Mesendoderm (in vitro differentiated cells): ENCODE measurements around the gene CCDC127.
"Not testable (repeated sequence)": the region's sequence is repeated elsewhere in the genome, so short reads cannot be mapped to it uniquely, and the experiment has no call there.

Experiments used
- DNase-seq: peaks from one replicate; pipeline ENCODE4 v3.0.0; 2013
- H2AK5ac ChIP-seq: 2 replicates; pipeline ENCODE4 v1.6.1; 2013; ENCODE audit warnings: low read length, inconsistent platforms
- H2BK120ac ChIP-seq: 2 replicates; pipeline ENCODE4 v1.6.1; 2013; ENCODE audit warnings: low read depth, mild to moderate bottlenecking, low read length, moderate library complexity, mixed read lengths
- H2BK15ac ChIP-seq: replicated peaks from 2 replicates; pipeline ENCODE4 v1.6.1; 2013; ENCODE audit warnings: low read depth, mild to moderate bottlenecking, moderate library complexity
- H2BK5ac ChIP-seq: 2 replicates; pipeline ENCODE4 v1.6.1; 2013; ENCODE audit warnings: low read length, inconsistent platforms
- H3K18ac ChIP-seq: 2 replicates; pipeline ENCODE4 v1.6.1; 2013; ENCODE audit warnings: mild to moderate bottlenecking, low read length, mixed read lengths
- H3K23ac ChIP-seq: one replicate; pipeline ENCODE4 v1.6.1; 2013; ENCODE audit warnings: low read length
- H3K27ac ChIP-seq: 2 replicates; pipeline ENCODE4 v1.5.1; 2013; ENCODE audit warnings: low read depth, mild to moderate bottlenecking, inconsistent platforms, low read length, moderate library complexity
- H3K27me3 ChIP-seq: 2 replicates; pipeline ENCODE4 v1.6.1; 2013; ENCODE audit warnings: low read length, control low read depth, mild to moderate bottlenecking, inconsistent platforms; ENCODE audit not compliant: insufficient read depth, poor library complexity
- H3K36me3 ChIP-seq: 2 replicates; pipeline ENCODE4 v1.6.1; 2013; ENCODE audit warnings: low read length, inconsistent platforms; ENCODE audit not compliant: control insufficient read depth, insufficient read depth
- H3K4ac ChIP-seq: one replicate; pipeline ENCODE4 v1.6.1; 2013; ENCODE audit warnings: low read depth, mild to moderate bottlenecking, low read length, moderate library complexity
- H3K4me1 ChIP-seq: 2 replicates; pipeline ENCODE4 v1.6.1; 2013; ENCODE audit warnings: low read depth, low read length, inconsistent platforms; ENCODE audit not compliant: control insufficient read depth
- H3K4me2 ChIP-seq: 2 replicates; pipeline ENCODE4 v1.6.1; 2013; ENCODE audit warnings: low read length
- H3K4me3 ChIP-seq: 2 replicates; pipeline ENCODE4 v1.5.1; 2013; ENCODE audit warnings: mild to moderate bottlenecking, low read length
- H3K56ac ChIP-seq: one replicate; pipeline ENCODE4 v1.6.1; 2013; ENCODE audit warnings: low read length
- H3K79me1 ChIP-seq: 2 replicates; pipeline ENCODE4 v1.6.1; 2013; ENCODE audit warnings: low read length, inconsistent platforms
- H3K79me2 ChIP-seq: 2 replicates; pipeline ENCODE4 v1.6.1; 2013; ENCODE audit warnings: mild to moderate bottlenecking, low read length; ENCODE audit not compliant: control insufficient read depth, insufficient read depth
- H3K9ac ChIP-seq: 2 replicates; pipeline ENCODE4 v1.6.1; 2013; ENCODE audit warnings: low read length, inconsistent platforms
- H4K5ac ChIP-seq: one replicate; pipeline ENCODE4 v1.6.1; 2013; ENCODE audit warnings: low read length
- H4K8ac ChIP-seq: one replicate; pipeline ENCODE4 v1.6.1; 2013; ENCODE audit warnings: low read depth, mild to moderate bottlenecking, control low read depth, low read length, moderate library complexity
- WGBS: extraction: QIAGEN DNeasy Blood & Tissue Kit; methylation state at CpG from one replicate; pipeline ENCODE4 v1.1.7; 2013; ENCODE audit warnings: low lambda C conversion rate, missing lambda C conversion rate; ENCODE audit not compliant: insufficient coverage; ENCODE audit errors: extremely low coverage; 5-methylcytosine and 5-hydroxymethylcytosine counted together

Gene CCDC127

GRCh38 chr5:219991-220390 is 2.0 kb upstream of the CCDC127 start:
- H4K8ac ChIP-seq = no peak overlapping the region
- no peak overlapping the region for H2BK120ac ChIP-seq
- no peak overlapping the region for H3K23ac ChIP-seq
- H3K79me1 ChIP-seq = peaks cover 6% of the 10 kb centered on the region
- no peak overlapping the region for H3K9ac ChIP-seq
- no peak overlapping the region for H2BK5ac ChIP-seq
- peaks cover 2% of the 10 kb centered on the region for H3K4me1 ChIP-seq
- no peak overlapping the region for H3K4me3 ChIP-seq
- no peak overlapping the region for H3K56ac ChIP-seq
- no peak overlapping the region for H3K4ac ChIP-seq
- H2BK15ac ChIP-seq = no peak overlapping the region
- no peak overlapping the region for H2AK5ac ChIP-seq
- no peak overlapping the region for H3K18ac ChIP-seq
- DNase-seq = no peak
- H3K27me3 ChIP-seq = no peaks in the 10 kb centered on the region
- no peak overlapping the region for H3K27ac ChIP-seq
- WGBS = no CpG with 5 or more reads among the region's 4 CpGs
- peaks cover 30% of the 10 kb centered on the region for H3K79me2 ChIP-seq
- H4K5ac ChIP-seq = no peak overlapping the region
- peaks cover under 1% of the 10 kb centered on the region for H3K36me3 ChIP-seq
- no peak overlapping the region for H3K4me2 ChIP-seq

GRCh38 chr5:219460-219863 is 1.5 kb upstream of the CCDC127 start:
- Histone ChIP-seq H4K8ac (no peak overlapping the region), H3K4me3 (no peak overlapping the region), H3K27ac (no peak overlapping the region), H3K27me3 (no peaks in the 10 kb centered on the region), H3K79me1 (peaks cover 6% of the 10 kb centered on the region), H2BK120ac (no peak overlapping the region), H3K36me3 (no peaks in the 10 kb centered on the region), H4K5ac (no peak overlapping the region), H3K79me2 (peaks cover 30% of the 10 kb centered on the region), H3K23ac (no peak overlapping the region), H2BK5ac (no peak overlapping the region), H3K18ac (no peak overlapping the region), H2BK15ac (no peak overlapping the region), H3K4me2 (peak overlapping the region; percentile 48), H3K56ac (peak overlapping the region; percentile 76), H3K9ac (peak overlapping the region; percentile 65), H2AK5ac (no peak overlapping the region), H3K4ac (no peak overlapping the region), H3K4me1 (peaks cover 2% of the 10 kb centered on the region)
- WGBS = no CpG with 5 or more reads among the region's 9 CpGs
- DNase-seq = peak; percentile 6

- Histone ChIP-seq H3K4me1 (peaks cover 2% of the 10 kb centered on the region), H3K79me1 (peaks cover 9% of the 10 kb centered on the region), H2BK15ac (no peak overlapping the region), H3K18ac (peak overlapping the region; percentile 52), H3K4ac (no peak overlapping the region), H4K5ac (no peak overlapping the region), H3K4me3 (peak overlapping the region; percentile 86), H2BK120ac (no peak overlapping the region), H4K8ac (no peak overlapping the region), H3K56ac (peak overlapping the region; percentile 86), H3K9ac (peak overlapping the region; percentile 85), H3K79me2 (peaks cover 34% of the 10 kb centered on the region), H3K4me2 (peak overlapping the region; percentile 98), H2BK5ac (no peak overlapping the region), H3K27me3 (no peaks in the 10 kb centered on the region), H3K27ac (no peak overlapping the region), H3K23ac (peak overlapping the region; percentile 45), H2AK5ac (no peak overlapping the region), H3K36me3 (no peaks in the 10 kb centered on the region)
- DNase-seq = peak; percentile 39
- no CpG with 5 or more reads among the region's 73 CpGs for WGBS
Observed at GRCh38 chr5:218457-219291, 721 bp upstream of the CCDC127 start.

GRCh38 chr5:216076-216475 is 1.9 kb downstream of the CCDC127 start:
- WGBS = no CpG with 5 or more reads among the region's 10 CpGs

GRCh38 chr5:215256-215655 is 2.7 kb downstream of the CCDC127 start:
- not testable (repeated sequence) for H2AK5ac ChIP-seq, H3K27ac ChIP-seq, H2BK120ac ChIP-seq, H3K4ac ChIP-seq, H3K56ac ChIP-seq, H2BK5ac ChIP-seq, DNase-seq, H3K79me1 ChIP-seq, H3K36me3 ChIP-seq, H3K9ac ChIP-seq, H3K4me1 ChIP-seq, H3K4me2 ChIP-seq, H3K27me3 ChIP-seq, H4K5ac ChIP-seq, H2BK15ac ChIP-seq, H3K18ac ChIP-seq, H3K23ac ChIP-seq, H3K4me3 ChIP-seq, H4K8ac ChIP-seq
- WGBS = no CpG with 5 or more reads among the region's 2 CpGs
- peaks cover 22% of the 10 kb centered on the region for H3K79me2 ChIP-seq

More at GRCh38 chr5:216076-216475, 1.9 kb downstream of the CCDC127 start:
- H2BK120ac ChIP-seq, H4K8ac ChIP-seq, DNase-seq, H3K23ac ChIP-seq, H3K79me1 ChIP-seq, H3K4me2 ChIP-seq, H2BK15ac ChIP-seq, H3K4me1 ChIP-seq, H3K4ac ChIP-seq, H3K36me3 ChIP-seq, H4K5ac ChIP-seq, H2BK5ac ChIP-seq, H3K9ac ChIP-seq, H3K27me3 ChIP-seq, H3K4me3 ChIP-seq, H3K18ac ChIP-seq, H2AK5ac ChIP-seq, H3K27ac ChIP-seq, H3K56ac ChIP-seq: not testable (repeated sequence)
- H3K79me2 ChIP-seq = peaks cover 25% of the 10 kb centered on the region
